Lower leg skin (tissue), 3 donors: ENCODE results near the gene INS.

Source experiments
- CTCF ChIP-seq, 3 donors: fragments of 450-650 bp; IDR thresholded peaks; one replicate each; pipeline ENCODE4 v1.5.1; 2016; ENCODE audit warnings: antibody characterized with exemption in 3 of 3, mild to moderate bottlenecking in 3 of 3, moderate library complexity in 2 of 3
- POLR2A ChIP-seq, 2 donors: fragments of 450-650 bp; IDR thresholded peaks; one replicate each; pipeline ENCODE4 v1.6.1; 2016 to 2017; ENCODE audit warnings: antibody characterized with exemption in 2 of 2, mild to moderate bottlenecking in 1 of 2, moderate library complexity in 1 of 2

DNA sequence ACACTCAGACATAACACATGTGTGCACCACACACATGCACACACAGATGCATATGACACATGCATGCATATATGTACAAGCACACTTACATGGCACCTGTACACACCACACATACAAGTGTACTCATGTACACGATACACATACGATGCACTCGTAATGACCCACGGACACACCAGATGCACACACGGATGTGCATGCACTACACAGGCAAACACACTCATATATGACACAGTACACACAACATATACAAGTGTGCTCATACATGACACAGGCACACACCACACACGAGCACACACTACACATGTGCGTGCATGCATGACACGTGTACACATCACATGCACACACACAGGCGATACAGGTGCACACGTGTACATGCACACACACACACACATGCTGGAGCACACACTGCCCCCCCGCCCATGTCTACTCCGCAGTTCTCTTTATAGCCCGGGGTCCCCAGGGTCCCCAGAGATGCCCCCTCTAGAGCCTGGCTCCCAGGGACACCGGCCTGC lies 15.4 kb upstream of the INS start:
- no peak for TF ChIP-seq POLR2A (IDR thresholded peaks at IDR 0.05)
- TF ChIP-seq CTCF (IDR thresholded peaks at IDR 0.05) = no peak
